Cerebellar cortex (tissue), 1 donor: ENCODE results near the gene FCGR3A.

Experiments
- DNase-seq: peaks from one replicate; pipeline ENCODE4 v3.0.0-alpha.2; 2015; ENCODE audit warnings: low spot score

Gene FCGR3A

GRCh38 chr1:161501234-161501633 is 48.4 kb downstream of the FCGR3A start:
- no peak for DNase-seq

GRCh38 chr1:161499099-161500039 is 50.2 kb downstream of the FCGR3A start:
- DNase-seq = no peak

- DNase-seq = no peak
Measured at GRCh38 chr1:161498646-161499045, 51.0 kb downstream of the FCGR3A start.

DNA sequence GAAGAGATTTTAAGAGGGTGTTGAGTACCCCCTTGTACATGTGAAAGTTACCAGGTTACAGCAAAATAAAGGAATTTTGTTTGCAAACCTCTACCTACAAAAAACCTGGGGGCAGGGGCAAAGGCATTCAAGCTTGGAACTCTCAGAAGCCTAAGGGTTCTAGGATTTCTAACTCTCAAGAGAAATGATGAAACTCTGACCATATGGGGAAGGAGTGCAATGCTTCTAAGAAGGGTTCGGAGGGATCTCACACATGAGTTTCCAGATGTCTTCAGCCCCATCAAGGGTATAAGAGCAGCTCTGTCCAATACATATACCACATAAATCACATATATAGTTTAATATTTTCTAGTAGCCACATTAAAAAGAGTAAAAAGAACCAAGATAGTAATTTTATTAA is 51.7 kb downstream of the FCGR3A start:
- DNase-seq = no peak

GRCh38 chr1:161495490-161495889 is 54.1 kb downstream of the FCGR3A start:
- DNase-seq = no peak

DNA sequence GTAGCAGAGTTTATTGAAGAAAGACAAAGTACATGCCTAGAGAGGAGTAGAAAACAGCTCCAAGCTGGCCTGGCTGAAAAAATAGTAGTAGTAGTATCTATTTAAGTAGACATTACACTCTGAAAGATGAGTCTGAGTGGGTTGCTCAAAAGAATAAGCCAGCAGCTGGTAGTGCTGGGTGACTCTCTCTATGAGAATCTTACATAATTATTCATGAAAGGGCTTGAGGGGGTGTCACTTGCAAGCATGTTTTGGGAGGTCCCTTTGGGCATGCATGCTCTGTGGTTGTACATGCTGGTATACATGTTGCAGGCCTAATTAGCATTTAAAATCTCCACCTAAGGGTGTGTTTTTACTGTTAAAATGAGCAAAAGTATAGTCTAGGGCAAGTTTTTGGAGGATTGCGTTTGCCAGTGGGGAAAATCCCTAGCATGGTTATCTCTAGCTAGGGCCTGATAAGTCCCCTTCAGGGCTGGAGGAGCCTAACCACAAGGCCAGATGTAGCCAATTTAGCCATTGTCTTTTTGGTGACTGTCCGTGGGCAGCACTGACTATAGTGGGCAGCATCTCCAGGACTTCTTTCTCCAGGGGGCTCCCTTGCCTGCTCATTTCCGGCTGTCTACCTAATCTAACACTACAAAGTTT is 55.4 kb downstream of the FCGR3A start:
- DNase-seq = no peak

- DNase-seq = no peak
Measured at GRCh38 chr1:161492827-161493226, 56.8 kb downstream of the FCGR3A start.
